ENCODE results near the gene PTBP3. TPM values are rescaled to one million over a fixed set of nuclear protein-coding genes. Genes with fewer than 3 reads are reported as not detected.
A peak's percentile ranks its signal among the peaks of the same experiment; 100 is the strongest.

PTBP3 gene
- total and polyA plus RNA-seq, 2 of the 13 experiments (the other 11 are each of a cell fraction or from before 2014, with no cell fraction given): 52.8 to 61.1 TPM

DNA sequence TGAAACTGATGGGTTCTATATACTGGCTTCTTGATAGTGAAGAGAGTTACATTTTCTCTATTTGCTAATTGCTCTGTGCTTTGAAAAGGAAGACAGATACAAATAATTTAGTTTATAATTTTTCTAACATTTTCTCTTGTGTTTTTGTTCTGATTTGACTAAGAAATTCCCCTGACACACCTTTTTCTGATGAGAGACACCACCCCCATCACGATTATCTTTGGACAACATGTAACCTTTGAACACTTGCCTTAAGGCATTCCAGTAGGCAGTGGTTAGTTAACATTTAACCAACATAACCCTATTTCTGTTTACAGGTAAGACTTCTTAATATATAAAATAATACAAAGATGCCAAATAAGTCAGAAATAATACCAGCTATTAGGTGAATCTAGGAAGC is 4.1 kb upstream of the PTBP3 start (continued):
- TF ChIP-seq BCLAF1 (IDR thresholded peaks at IDR 0.05) (no peak), KLF13 (CRISPR knock-in tag; IDR thresholded peaks at IDR 0.05) (no peak), RARG (CRISPR knock-in tag; IDR thresholded peaks at IDR 0.05; ENCODE audit: low read depth) (no peak), ETS1 (CRISPR knock-in tag; IDR thresholded peaks at IDR 0.05) (no peak), PCBP2 (optimal IDR thresholded peaks at IDR 0.05; ENCODE audit: low read depth, low read length, poor library complexity, severe bottlenecking) (no peak), GATA4 (IDR thresholded peaks at IDR 0.05; ENCODE audit: borderline replicate concordance, low read depth) (0 out of 2 replicates have a peak, but pooled peaks have one; percentile 21), JARID2 (CRISPR knock-in tag; IDR thresholded peaks at IDR 0.05; ENCODE audit: insufficient replicate concordance) (no peak), ZNF547 (CRISPR knock-in tag; IDR thresholded peaks at IDR 0.05) (no peak), ZEB1 (IDR thresholded peaks at IDR 0.05; ENCODE audit: insufficient replicate concordance, low read depth) (no peak), ELK4 (CRISPR knock-in tag; IDR thresholded peaks at IDR 0.05; ENCODE audit: borderline replicate concordance) (no peak), POLR2AphosphoS5 (IDR thresholded peaks at IDR 0.05; ENCODE audit: low read depth, low read length) (no peak), ZNF878 (CRISPR knock-in tag; IDR thresholded peaks at IDR 0.05) (no peak)
- TF ChIP-seq, protein P1, sequence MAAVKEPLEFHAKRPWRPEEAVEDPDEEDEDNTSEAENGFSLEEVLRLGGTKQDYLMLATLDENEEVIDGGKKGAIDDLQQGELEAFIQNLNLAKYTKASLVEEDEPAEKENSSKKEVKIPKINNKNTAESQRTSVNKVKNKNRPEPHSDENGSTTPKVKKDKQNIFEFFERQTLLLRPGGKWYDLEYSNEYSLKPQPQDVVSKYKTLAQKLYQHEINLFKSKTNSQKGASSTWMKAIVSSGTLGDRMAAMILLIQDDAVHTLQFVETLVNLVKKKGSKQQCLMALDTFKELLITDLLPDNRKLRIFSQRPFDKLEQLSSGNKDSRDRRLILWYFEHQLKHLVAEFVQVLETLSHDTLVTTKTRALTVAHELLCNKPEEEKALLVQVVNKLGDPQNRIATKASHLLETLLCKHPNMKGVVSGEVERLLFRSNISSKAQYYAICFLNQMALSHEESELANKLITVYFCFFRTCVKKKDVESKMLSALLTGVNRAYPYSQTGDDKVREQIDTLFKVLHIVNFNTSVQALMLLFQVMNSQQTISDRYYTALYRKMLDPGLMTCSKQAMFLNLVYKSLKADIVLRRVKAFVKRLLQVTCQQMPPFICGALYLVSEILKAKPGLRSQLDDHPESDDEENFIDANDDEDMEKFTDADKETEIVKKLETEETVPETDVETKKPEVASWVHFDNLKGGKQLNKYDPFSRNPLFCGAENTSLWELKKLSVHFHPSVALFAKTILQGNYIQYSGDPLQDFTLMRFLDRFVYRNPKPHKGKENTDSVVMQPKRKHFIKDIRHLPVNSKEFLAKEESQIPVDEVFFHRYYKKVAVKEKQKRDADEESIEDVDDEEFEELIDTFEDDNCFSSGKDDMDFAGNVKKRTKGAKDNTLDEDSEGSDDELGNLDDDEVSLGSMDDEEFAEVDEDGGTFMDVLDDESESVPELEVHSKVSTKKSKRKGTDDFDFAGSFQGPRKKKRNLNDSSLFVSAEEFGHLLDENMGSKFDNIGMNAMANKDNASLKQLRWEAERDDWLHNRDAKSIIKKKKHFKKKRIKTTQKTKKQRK (IDR thresholded peaks at IDR 0.05; ENCODE audit: low read length): no peak
- TF ChIP-seq, protein P2, sequence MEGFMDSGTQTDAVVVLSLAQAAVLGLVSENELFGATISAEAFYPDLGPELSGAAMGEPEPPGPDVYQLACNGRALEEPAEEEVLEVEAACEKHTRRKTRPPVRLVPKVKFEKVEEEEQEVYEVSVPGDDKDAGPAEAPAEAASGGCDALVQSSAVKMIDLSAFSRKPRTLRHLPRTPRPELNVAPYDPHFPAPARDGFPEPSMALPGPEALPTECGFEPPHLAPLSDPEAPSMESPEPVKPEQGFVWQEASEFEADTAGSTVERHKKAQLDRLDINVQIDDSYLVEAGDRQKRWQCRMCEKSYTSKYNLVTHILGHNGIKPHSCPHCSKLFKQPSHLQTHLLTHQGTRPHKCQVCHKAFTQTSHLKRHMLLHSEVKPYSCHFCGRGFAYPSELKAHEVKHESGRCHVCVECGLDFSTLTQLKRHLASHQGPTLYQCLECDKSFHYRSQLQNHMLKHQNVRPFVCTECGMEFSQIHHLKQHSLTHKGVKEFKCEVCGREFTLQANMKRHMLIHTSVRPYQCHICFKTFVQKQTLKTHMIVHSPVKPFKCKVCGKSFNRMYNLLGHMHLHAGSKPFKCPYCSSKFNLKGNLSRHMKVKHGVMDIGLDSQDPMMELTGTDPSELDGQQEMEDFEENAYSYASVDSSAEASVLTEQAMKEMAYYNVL (CRISPR knock-in tag; IDR thresholded peaks at IDR 0.05; ENCODE audit: borderline replicate concordance): no peak
